NCI-H2081 treated with DMSO at 0.1 percent for 48 hours (cell line): Measurements from ENCODE around the gene AMN.
"Not testable (repeated sequence)": the region's sequence is repeated elsewhere in the genome, so short reads cannot be mapped to it uniquely, and the experiment has no call there.

Experiments used
- DNase-seq: peaks from one replicate; lab custom pipeline; 2025; lab: John Stamatoyannopoulos, UW

AMN gene

DNA sequence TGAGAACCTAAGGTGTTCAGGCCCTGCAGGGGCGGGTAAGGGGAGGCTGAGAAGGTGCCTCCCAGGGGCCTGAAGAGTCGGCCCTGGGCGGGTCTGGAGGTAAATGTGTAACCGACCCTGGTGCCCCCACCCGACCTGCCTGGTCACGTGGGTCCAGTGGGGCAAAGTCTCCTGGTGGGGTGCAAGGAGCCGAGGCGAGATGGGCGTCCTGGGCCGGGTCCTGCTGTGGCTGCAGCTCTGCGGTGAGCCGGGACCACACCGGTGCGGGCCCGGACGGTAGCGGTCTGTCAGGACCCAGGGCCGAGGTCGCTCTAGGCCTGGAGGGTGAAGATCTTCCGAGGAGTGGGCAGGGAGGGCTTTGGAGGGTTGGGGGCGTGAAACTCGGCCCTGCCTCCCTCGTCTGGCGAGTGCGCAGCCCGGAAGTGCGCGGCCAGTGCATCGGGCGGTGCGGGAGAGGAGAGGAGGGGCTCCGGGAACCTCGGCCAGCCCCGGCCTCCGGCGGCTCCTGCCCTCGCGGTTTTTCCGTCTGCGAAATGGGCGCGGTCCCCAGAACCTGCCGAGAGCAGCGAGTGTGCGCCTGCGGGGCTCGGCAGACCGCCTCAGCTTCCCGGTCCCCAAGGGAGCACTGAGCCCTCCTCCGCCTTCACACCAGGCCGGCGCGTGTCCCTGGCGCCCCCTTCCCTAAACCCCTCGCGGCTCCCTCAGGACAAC, at the start of gene AMN:
Gene AMN, plus strand, starts transcription at position 174 of the 711 bp plus-strand sequence. Its CDS starts 26 bp downstream, at position 200.
- no peak for DNase-seq

DNA sequence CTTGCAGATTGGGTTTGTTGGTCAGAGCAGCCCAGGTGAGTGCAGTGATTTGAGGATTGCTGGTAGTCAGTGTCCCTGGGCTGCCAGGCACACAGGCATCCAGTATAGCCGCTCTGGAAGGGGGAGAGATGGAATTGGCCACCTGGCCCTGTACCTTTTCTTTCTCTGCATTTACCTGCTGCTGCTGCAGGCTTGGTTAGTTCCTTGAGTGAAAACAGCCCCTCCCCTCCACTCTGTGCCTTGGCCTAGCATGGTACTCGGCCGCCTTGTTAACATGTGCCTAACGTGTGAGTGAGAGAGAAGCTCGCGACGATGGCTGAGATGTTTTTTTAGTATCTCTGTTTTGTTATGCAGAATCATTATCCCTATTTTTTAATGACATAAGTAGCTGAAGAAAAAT, 49.3 kb upstream of the AMN start:
- DNase-seq, result no peak

DNA sequence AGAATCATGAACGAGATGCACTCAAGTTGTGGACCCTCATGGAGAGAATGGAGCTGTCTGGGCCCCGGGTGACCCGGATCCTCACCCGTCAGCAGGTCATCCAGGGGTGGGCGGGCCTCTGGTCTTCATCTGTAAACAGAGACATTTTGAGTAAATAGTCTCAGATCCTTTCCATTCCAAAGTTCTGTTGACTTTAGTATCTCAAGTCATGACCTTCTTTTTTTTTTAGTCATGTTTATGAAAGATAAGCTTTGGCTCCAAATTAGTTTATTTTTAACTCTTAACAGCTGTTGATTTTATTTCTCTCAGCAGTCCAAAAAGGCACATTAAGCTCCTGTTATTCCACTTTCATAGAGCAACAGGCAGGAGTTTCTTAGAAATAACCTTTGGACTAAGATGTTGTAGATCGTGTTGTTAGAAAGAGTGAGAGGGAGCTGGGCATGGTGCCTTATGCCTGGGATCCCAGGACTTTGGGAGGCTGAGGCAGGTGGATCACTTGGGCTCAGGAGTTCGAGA, 48.9 kb upstream of the AMN start:
- no peak for DNase-seq

DNA sequence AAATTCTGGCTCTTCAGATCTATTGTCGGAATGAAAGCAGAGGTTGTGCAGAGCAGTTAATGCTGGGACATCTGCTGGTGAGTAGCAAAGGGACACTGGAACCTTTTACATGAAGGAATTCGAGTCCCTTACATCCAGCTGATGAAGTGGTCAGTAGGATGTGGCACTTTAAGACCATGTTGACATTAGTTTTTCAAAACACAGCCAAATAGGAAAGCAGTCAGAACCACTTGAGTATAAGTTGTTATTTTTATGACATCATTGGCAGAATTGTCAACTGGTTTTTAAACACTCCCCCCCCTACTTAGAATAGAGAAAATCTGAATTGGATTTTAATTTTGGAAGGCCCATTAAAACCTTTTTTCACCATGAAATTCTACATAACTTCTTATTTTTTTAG, 46.8 kb upstream of the AMN start:
- DNase-seq, result no peak

DNA sequence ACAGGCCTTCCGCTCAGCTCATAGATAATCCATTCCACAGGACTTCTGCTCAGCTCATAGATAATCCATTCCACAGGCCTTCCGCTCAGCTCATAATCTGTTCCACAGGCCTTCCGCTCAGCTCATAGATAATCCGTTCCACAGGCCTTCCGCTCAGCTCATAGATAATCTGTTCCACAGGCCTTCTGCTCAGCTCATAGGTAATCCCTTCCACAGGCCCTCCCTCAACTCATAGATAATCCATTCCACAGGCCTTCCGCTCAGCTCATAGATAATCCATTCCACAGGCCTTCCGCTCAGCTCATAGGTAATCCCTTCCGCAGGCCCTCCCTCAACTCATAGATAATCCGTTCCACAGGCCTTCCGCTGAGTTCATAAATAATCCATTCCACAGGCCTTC, 45.0 kb upstream of the AMN start:
- DNase-seq, result not testable (repeated sequence)

DNA sequence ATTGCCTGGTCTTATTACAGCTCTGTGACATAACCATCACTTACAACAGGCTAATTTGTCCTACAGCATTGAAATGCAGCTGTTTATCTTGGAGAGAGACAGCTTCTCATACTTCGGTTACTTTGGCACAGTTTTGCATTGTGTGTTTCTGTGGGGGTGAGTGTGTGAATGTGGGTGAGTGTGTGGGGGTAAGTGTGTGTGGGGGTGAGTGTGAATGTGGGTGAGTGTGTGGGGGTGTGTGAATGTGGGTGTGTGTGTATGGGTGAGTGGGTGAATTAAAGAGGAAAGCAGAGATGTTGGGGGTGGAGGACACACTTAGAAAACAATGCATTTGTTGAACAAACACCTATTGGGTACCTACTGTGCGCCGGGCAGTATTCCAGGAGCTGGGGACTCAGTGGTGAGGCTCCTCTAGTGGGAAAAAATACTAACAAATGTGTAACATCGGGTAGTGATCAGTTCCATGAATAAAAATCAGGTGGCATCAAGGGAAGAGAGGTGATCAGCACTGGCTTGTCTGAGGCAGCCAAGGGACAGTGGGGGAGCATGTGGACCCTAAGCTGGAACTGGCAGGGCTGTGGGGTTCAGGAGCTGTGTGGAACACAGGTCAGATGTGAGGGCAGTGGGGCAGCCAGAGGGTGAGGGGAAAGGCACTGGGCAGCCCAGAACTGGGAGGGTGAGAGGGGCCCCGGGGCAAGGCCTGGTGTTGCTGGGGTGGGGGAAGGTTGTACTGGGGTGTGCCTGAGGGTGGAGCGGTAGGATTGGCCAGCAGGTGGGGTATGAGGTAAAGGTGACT, 44.1 kb upstream of the AMN start:
- no peak for DNase-seq

DNA sequence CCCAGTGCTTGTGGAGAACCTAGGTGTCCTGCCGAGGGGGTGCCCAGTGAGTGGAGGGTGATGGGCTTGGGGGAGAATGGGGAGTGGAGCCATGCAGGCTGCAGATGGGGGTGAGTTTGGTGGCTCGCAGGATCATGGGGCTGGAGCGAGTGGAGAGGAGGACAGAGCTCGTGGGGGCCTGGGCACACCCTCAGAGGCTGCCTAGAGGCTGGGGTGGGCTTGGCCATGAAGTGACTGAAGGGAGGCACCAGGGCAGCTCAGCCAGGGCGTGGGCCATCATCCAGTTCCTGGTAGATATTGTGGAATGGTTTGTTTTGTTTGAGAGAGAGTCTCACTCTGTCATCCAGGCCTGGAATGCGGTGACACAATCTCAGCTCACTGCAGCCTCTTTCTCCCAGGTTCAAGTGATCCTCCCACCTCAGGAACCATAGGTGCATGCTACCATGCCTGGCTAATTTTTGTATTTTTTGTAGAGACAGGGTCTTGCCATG, 43.4 kb upstream of the AMN start:
- no peak for DNase-seq

DNA sequence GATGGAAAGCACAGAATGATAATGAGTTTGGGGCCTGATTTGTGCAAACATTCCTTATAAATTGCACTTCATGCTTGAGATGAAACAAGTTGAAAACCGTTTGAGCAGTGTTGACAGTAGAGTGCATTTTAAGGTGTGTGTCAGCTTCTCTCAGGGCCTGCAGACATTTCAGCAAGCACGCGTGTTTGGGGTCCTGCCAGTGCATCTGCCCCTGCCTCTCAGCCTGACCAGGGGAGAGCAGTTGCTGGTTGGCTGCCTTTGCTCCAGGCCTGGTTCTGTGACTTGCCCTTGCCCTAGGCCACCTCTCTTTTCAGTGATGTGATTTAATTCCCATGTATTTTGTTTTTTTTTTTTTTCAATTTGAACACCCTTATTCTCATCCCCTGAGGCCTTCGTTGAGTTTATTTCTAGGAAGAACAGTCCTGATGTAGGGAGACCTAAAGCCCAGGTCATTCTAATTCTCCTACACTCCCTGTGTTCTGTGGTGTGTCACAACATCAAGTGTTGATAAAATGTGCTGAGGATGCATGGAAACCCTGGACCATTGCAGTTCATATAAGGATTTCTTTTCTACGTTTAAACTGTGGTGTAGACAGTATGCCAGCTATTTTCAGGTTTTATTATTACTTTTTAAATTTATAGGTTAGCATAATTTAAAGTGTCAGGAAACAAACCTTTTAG, 40.1 kb upstream of the AMN start:
- no peak for DNase-seq

DNA sequence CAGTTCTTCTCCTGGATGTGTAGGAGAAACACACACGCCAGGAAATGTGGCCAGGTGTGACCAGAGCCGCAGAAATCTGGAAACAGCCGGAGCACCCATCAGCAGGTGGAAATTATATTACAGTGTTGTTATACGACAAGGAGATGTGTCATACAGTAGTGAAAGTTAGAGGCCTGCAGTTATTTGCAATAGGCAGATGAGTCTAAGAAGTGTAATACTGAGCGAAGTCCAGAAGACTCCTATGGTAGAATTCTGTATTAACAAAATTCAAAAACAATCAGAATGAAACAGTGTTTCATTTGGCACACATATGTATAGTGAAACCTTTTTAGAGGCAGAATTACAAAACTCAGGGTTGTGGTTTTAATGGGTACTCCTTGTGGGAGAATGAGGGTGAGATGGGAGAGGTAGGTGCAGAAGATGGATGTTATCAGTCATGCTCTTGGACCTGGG, 39.3 kb upstream of the AMN start:
- DNase-seq, result no peak

DNA sequence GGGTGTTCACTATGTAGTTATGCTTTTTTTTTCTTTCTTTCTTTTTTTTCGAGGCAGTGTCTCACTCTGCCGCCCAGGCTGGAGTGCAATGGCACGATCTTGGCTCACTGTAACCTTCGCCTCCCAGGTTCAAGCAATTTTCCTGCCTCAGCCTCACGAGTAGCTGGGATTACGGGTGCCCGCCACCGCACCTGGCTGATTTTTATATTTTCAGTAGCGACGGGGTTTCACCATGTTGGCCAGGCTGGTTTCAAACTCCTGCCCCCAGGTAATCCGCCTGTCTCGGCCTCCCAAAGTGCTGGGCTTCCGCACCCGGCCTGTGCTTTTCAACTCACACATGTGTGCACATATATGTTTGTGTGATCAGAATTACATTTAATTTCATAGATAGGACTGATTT, 38.9 kb upstream of the AMN start:
- no peak for DNase-seq

DNA sequence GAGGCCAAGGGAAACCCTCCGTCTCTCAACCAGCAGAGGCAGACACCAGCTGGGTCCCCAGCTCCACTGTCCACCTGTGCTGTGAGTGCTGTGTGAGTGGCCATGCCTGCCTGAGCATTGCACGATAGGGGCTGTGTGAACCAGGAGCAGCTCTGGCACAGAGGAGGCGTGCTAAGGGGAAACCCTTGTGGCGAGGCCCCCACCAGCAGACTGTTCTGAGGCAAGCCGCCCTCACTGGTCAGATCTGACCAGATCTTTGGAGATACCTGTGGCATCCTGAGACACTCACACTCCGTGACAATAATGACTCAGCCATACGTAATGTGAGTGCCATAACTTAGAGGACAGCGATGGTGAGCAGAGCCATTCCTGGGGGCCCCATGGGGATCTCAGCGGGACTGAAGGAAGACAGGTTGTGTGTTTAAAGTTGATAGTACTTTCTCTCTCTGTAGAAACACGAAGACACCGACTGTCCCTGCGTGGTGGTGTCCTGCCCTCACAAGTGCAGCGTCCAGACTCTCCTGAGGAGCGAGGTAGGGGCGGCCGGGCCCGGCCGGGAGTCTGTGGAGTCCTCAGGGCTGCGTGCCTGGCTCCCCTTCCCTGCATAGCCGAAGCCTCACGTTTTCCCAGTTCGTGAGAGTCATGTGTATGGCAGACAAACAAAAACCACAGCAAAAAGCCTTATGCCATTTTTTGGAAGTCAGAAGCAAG, 36.6 kb upstream of the AMN start:
- no peak for DNase-seq

DNA sequence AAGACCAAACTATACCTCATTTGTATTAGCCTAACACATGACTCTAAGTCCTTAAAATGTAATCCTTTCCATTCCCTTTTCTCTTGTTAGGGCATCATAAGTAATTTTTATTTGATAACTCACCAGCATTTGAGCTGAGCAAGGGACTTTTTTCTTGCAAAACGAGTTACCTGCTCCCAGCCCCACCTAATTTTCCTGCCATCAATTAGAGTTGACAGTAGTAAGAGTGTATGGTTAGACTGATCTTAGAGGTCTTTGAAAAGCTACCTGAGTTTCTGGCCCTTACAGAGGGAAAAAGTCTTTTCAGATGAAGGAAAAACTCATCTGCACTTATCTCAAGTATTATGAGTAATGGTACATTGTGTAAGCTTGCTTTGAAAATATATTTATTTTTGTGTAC, 33.7 kb upstream of the AMN start:
- DNase-seq, result no peak

DNA sequence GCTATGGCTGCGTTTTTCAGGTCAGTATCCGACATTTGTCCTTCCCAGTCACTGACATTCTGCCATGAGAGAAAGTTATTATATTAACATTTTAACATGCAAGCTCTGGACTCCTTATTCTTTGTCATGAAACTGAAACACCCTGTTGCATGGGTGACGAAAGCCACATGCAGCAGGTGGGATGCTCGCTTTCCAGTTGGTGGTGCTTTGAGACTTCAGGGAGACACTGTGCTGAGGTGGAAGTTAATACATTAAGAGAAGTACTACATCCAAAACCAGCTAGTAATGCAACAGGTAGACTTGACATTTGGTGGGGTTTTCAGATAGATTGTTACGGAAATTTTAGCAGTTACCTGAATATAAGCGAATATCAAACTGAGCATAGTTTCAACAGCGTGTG, 32.8 kb upstream of the AMN start:
- DNase-seq, result no peak

DNA sequence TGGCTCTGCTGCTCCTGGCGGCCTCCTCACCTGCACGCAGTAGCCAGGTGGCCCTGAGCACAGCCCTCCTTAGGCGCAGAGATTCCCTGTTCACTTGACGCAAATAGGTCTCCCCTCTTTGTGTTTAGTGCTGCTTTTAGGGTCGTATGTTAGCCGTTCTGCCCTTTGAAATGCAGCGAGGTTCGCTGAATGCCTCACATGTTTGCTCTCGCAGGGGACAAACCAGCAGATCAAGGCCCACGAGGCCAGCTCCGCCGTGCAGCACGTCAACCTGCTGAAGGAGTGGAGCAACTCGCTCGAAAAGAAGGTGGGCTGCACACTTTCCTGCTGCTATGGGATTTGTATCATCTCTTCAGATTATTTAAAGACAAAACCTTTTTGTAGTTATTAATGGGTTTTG, 31.4 kb upstream of the AMN start:
- DNase-seq, result no peak

DNA sequence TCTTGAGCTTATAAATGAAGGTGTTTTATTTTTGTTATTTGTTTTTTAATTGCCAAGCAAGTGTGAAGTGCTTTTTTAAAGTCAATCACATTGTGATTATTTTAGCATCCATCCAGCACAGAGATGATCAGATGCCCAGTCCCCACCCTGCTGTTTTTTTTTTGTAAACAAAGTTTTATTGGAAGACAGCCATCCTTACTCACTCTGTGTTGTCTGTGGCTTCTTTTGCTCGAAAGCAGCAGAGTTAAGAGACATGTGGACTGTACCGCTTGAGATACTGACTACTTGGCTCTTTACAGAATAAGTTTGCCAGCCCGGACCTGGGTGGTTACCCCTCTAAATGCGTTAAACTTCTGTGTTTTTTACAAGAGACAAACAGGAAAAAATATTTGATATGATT, 30.9 kb upstream of the AMN start:
- no peak for DNase-seq

DNA sequence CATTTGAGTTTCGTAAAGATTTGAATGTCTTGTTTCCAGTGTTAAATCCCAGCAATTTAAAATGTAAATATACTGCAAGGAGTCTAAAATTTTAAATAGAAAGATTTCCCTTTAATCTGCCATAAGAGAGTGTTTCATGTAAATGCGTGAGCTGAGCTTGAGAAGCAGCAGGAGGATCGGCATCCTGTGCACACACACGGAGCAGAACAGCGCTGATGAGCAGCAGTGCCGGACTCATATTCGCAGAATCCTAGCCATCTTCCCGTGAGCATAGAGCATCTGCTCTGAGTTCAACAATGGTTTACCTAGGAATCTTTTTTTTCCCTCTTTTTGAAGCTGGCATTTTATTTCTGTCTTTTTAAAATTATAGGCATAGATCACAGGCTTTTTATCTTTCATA, 29.8 kb upstream of the AMN start:
- DNase-seq, result no peak

DNA sequence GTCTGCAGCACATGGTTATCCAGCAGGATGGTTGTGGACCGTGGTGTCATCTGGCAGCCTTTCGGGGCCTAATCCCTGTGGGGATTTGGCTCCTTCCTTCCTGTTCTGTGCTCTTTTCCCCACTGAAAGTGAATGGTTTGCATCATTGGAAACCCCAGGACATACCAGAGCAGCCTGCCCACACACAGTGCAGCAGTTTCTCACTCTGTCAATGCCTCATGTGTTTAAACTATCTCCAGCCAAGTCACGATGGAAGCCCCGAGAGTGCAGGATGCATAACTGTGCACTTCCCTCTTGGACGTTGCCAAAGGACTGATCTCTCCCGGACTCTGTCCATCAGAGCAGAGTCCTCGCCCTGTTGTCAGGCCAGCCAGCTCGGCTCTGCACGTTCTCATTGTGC, 29.0 kb upstream of the AMN start:
- no peak for DNase-seq

DNA sequence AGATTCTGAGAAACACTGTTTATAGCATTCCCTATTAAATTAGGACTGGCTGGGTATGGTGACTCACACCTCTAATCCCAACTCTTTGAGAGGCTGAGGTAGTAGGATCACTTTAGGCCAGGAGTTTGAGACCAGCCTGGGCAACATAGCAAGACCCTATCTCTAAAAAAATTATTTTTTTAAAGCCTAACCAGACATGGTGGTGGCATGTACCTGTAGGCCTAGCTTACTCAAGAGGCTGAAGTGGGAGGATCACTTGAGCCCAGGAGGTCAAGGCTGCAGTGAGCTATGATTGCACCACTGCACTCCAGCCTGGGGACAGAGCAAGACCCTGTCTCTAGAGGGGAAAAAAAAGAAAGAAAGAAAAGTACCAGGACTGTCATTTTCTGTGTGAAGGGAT, 25.7 kb upstream of the AMN start:
- DNase-seq, result not testable (repeated sequence)

DNA sequence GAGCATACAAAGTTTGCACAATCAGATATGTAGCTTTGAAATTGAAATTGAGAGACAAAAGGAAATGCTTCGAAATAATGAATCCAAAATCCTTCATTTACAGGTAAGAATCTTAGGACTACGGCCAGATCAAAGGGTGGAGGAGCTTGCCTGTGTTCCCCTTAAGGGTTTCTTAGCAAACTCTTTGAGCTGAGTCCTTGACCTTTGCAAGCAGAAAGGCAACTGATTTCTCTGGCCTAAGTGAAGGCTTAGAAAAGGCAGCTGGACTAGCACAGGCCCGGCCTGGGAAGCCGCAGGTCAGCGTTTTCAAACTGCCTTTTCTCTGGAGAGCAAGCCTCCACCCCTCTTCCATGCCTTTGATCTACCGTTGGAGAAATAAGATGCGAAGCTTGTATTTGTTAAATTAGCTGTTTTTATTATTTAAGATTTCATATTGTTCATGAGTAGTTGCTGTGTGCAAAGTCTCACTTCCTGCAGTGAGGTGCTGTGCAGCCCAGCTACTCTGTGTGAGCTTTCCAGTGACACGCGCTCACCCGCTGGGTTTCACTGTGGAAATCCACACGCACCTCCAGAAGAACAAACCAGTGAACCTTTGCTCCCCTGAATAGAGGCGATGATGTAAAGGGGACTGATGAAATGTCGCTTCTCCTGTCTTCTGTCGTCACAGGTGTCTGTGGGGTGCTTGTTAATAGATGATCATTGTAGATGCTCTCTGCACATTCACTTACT, 25.0 kb upstream of the AMN start:
- DNase-seq, result no peak

DNA sequence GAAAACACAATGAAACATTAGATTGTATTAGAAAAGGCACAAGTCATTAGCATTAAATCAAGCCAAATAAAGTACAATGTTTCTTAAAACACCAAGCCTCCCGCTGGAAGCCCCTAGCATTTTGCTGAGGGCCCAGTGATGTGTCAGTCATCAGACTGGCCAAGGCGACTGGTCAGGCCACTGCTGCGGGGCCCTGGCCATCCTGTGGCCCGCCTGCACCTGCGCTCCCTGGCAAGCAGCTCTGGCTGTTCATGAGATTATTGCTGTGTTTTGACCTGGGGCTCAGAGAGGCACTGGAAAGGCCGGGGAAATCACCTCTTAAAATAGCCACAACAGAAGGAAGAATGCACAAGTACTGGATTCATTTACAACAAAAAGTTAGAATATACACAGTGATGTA, 24.2 kb upstream of the AMN start:
- DNase-seq, result no peak

DNA sequence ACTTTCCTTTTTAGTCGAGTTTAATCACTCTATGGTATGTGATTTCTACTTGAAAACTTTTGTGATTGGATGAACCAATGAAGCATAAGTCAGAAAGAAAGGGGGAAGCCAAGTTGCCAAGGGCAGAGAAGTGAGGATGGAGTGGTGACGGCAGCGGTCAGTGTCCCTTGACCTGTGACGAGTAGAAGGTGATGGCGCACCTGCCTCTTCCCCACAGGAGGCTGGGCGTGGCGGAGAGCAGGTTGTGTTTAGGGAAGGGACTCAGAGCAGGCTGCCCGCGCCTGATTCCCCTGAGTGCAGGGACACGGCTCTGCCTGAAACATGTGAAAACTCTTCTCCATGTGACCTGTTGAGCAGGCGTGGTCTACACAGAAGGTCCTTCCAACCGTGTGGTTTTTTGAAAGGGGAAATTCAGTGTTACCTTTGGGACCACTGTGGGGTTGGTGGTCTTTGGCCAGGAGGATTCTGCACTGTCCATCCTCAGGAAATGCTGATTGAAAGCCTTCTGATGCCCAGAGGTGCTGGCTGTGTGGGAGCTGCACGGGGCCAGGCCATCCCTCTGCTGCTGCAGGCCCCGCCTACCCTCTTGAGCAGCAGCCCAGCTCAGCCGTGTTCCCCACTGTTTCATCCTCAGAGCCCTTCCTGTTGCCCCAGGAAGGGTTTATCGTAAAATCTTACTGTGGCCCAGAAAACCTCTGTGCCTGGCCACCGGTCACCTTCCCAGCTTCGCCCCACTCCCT, 23.5 kb upstream of the AMN start:
- DNase-seq, result no peak
